IPS DF 4.7 (cell line): ENCODE measurements around the gene MBTPS1.
"Not testable (repeated sequence)": the region's sequence is repeated elsewhere in the genome, so short reads cannot be mapped to it uniquely, and the experiment has no call there.

Source experiments
- DNase-seq: peaks from one replicate; pipeline ENCODE4 v3.0.0-alpha.2; 2013; ENCODE audit warnings: low spot score; ENCODE audit errors: extremely low read depth

MBTPS1 gene

GRCh38 chr16:84137287-84137686 lies 20.5 kb upstream of the MBTPS1 start:
- DNase-seq = no peak

DNA sequence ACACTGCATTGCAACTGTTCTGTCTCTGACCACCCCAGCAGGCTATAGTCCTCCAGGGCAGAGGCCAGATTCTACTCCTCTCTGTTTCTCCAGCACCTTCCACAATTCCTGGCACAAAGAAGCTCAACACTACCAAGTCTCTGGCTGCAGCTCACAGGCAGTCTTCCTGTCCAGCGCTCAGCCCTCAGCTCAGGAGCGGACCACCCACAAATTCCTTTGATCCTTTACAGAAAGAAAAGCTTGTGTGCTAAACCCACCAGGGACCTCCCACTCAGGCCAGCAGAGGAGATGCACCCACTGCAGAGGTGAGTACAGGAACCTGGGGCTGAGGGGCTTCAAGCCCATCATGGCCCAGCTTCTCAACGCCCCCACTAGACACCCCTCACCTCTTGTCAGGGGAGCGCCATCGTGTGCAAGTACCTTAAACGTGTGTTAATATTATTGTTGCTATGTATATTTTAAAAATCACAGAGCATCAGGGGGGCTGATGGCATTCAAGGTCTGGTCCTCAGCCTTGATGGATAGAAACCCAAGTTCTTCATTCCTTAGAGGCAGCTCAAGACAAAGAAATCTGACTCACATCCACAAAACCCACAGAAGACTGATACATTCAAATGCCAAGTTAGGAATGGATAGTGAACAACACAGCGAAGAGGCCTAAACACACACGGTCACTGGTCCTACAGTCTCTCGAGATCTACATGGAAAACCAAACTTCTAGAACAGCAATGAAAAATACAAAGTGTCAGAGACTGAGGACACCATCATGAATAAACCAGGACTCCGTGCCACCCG lies 19.8 kb upstream of the MBTPS1 start:
- no peak for DNase-seq

GRCh38 chr16:84132527-84133285 lies 16.0 kb upstream of the MBTPS1 start:
- DNase-seq = no peak

- no peak for DNase-seq
These were observed 14.4 kb upstream of the MBTPS1 start for GRCh38 chr16:84131117-84131516.

DNA sequence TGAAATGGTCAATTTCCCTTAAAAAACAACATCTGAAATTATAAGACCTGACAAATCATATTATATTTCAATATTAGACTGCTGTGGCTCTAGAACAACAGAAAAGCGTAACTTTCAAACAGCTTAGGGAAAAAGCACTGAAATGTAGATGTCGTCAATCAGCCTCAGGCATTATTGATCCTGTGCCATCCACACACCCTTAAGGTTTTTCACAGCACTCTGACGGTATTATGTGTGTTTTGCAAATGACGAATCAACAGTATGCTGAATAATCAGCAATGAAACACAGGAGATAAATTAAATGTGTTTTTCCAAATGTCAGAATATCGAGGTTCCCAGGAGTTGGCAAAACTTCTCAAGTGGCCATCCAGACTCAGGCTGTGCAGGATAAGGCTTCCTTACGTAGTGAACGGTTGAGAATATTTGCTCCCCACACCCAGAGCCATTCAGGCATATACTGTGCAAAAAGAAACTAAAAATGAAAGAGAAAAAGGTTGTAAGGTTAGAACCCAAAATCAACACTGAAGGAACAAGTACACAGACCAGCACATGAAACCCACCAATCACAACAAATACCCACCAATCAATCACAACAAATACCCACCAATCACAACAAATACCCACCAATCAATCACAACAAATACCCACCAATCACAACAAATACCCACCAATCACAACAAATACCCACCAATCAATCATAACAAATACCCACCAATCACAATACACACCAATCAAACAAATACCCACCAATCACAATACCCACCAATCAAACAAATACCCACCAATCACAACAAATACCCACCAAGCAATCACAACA lies 7.7 kb upstream of the MBTPS1 start:
- no peak for DNase-seq

DNA sequence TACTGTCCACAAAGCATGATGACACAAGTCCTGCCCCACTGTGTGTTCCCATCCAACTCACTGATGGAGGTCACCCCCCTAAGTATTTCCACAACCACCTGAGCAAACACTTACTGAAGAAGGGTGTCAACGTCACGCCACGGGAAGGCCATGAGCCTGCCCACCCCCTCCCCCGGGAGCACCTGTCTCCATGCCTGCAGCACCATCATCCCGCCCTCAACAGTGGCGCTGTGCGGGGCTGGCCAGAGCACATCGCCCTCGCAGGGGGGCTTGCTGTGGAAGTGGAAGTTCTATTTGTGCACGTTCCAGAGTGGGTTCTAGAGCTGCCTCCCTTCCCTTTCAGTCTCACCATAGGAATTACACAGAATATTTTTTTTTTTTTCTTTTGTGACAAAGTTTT lies 4.3 kb upstream of the MBTPS1 start:
- DNase-seq = no peak

DNA sequence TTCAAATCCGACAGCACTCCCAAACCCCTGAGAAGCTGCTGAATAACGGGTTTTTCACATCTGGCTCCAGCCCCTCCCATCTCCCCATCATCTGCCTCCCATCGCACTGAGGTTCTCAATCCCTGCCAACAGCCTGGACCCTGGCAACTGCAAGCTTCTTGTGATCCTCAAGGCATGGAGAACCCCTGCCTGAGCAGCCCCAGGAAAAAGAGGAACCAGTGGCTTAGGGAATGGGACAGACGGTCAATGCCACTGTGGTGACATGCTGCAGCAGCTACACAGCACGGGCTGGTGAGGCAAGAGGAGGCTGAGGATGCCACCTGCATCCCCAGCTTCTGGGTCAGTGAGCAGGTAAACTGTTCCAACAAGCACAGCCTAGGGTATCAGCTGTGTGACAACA lies 3.3 kb upstream of the MBTPS1 start:
- DNase-seq = no peak

DNA sequence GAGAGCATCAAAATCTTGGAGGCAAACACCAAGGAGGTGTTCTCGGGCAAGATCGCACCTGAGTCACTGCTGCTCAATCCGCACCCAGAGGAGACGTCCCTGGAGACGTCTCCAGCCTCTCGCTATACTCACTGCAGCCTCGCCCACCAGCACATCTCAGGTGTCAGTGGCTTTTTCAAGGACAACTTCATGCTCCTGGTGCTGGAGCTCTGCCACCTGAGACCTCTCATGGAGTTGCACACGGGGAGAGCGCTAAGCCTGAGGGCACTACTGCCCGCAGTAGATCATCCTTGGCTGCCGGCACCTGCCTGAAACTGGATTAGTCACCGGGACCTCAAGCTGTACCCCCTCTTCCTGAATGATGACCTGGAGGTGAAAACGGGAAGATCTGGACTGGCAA lies 2.6 kb upstream of the MBTPS1 start:
- no peak for DNase-seq

GRCh38 chr16:84118315-84118714 lies 1.6 kb upstream of the MBTPS1 start:
- not testable (repeated sequence) for DNase-seq

- DNase-seq = no peak
These were observed 727 bp upstream of the MBTPS1 start for GRCh38 chr16:84117494-84117843.

DNA sequence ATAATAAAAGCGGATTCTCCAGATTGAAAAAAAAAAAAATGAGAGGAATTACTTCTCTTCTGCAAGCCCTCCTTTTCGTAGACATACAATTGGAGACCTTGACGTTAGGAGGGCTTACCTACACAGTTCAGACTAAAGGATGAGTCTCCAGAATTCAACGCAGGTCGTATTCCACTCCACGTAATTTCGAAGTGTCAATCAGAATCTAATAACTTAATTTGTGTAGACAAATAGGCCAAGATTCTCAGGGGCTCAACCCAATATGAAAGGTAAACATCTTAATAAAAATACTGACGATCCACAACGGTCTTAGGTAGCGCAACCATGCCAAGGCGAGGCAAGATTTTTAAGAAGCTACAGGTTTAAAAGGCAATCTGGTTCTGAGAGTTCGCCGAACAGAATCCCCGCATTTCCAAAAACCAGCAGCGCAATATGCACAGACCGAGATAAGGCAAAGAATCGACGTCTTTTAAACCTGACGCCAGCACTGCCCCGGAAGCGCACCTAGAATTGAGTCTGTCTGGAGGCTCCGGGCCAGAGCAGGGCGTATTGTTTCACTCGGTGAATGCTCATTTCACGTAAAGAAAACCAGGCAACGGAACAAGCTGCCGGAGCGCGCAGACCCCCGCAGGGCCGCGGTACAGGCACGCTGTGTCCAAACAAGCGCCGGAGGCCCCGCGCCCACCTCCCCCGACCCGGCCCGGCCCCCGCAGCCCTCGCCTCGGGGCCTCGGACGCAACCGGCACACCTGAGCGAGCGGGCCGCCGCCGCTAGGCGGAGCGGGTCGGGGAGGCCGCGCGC lies 623 bp downstream of the MBTPS1 start:
- DNase-seq = no peak

GRCh38 chr16:84111949-84112348 lies 4.8 kb downstream of the MBTPS1 start:
- not testable (repeated sequence) for DNase-seq

DNA sequence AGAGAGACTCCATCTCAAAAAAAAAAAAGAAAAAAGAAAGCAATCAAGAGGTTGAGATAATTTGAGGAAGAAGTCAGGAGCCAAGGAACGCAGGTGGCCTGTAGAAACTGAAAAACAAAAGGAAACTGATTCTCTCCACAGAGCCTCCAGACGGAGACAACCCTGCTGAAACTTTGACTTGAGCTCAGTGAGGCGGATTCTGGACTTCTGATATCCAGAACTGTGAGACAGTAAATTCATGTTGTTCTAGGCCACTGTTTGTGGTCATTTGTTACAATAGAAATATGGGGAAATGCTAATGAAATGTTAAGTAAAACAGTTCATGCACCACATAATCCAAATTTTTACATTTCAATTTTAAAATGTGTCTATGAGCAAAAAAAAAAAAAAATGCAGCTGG lies 5.2 kb downstream of the MBTPS1 start:
- DNase-seq = no peak

DNA sequence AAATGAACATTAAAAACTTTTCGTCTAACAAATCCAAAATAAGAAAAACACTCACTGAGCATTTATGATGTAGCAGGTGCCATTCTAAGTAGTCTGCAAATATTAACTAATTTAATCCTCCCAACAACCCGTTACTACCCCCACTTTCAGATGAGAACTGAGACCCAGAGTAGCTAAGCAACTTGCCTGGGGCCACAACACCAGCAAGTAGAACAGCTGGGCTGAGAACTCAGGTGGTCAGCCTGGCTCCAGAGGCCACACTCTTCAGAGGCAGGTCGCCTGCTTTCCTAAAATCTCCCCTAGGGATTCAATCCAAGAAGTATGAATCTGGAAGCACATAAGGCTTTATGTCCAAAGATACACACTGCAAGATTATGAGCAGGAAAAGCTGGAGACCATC lies 6.2 kb downstream of the MBTPS1 start:
- DNase-seq = no peak

DNA sequence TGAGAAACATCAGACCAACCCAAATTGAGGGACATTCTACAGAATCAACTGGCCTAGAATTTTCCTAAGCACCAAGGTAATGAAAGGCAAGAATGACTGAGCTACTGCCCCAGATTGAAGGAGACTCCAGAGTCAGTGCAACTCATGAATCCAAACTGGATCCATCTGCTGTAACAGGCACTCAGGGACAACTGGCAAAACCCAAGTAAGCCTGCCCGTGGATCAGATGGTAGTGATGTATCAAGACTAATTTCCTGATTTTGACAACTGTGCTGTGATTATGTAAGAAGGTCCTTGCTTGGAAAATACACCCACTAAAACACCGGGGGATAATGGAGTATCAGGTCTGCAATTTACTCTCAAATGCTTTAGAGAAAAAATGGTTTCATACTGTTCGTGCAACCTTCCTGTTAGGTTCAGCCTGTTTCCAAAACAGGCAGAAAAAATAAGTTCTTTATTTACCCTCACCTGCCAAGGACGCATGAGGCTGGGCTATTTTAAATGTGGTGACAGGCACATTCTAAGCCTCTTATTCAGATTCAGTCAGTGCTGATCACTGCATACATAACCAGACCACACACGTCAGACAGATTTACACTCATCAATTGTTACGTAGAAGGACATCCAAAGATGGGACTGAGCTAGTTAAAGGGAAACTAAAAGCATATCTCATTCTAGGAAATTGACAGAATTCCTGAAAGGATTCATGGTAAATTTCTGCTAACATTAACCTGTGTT lies 7.0 kb downstream of the MBTPS1 start:
- no peak for DNase-seq

- DNase-seq = no peak
These were observed 8.8 kb downstream of the MBTPS1 start for GRCh38 chr16:84107921-84108320.

GRCh38 chr16:84105948-84106740 lies 10.6 kb downstream of the MBTPS1 start:
- DNase-seq = no peak

- no peak for DNase-seq
These were observed 11.4 kb downstream of the MBTPS1 start for GRCh38 chr16:84105301-84105815.

DNA sequence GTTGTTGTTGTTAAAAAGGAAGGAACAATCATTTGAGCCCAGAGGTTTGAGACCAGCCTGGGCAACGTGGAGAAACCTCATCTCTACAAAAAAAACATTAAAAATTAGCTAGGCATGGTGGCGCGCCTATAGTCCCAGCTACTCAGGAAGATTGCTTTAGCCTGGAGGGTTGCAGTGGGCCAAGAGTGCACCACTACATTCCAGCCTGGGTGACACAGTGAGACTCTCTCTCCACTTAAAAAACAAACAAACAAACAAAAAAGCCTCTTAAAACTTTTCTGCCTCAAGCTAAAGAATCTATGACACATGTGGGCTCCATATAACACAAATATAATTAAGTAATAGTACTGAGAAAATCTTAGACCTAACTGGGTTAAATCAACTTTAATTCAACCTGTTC lies 12.5 kb downstream of the MBTPS1 start:
- DNase-seq = no peak

GRCh38 chr16:84103678-84104077 lies 13.1 kb downstream of the MBTPS1 start:
- DNase-seq = no peak
